Mucosa of rectum (tissue), 2 donors: Measurements from ENCODE around the gene ANKMY2.

Experiments
- H3K27ac ChIP-seq, 2 donors: one replicate each; pipeline ENCODE4 v1.7.0; 2013; ENCODE audit warnings: inconsistent platforms in 2 of 2, low read depth in 2 of 2, low read length in 2 of 2
- H3K27me3 ChIP-seq, 2 donors: one replicate each; pipeline ENCODE4 v1.7.0; 2013; ENCODE audit warnings: low read length in 2 of 2; ENCODE audit not compliant: control insufficient read depth in 2 of 2, insufficient read depth in 2 of 2
- H3K36me3 ChIP-seq, 2 donors: one replicate each; pipeline ENCODE4 v1.7.0; 2013; ENCODE audit warnings: low read length in 2 of 2; ENCODE audit not compliant: control insufficient read depth in 2 of 2, insufficient read depth in 2 of 2
- H3K4me1 ChIP-seq, 2 donors: one replicate each; pipeline ENCODE4 v1.7.0; 2013; ENCODE audit warnings: low read length in 2 of 2, mild to moderate bottlenecking in 1 of 2; ENCODE audit not compliant: control insufficient read depth in 2 of 2, insufficient read depth in 2 of 2
- H3K4me3 ChIP-seq, 2 donors: one replicate each; pipeline ENCODE4 v1.7.0; 2013; ENCODE audit warnings: low read length in 2 of 2
- H3K9ac ChIP-seq, 2 donors: one replicate each; pipeline ENCODE4 v1.7.0; 2013; ENCODE audit warnings: low read length in 2 of 2, low read depth in 1 of 2, mild to moderate bottlenecking in 1 of 2
- H3K9me3 ChIP-seq, 2 donors: one replicate each; pipeline ENCODE4 v1.7.0; 2013; ENCODE audit warnings: low read length in 2 of 2; ENCODE audit not compliant: control insufficient read depth in 2 of 2
- donor health status: healthy.
- donor health status: Normal muscosa, but diverticular disease.

ANKMY2 gene

DNA sequence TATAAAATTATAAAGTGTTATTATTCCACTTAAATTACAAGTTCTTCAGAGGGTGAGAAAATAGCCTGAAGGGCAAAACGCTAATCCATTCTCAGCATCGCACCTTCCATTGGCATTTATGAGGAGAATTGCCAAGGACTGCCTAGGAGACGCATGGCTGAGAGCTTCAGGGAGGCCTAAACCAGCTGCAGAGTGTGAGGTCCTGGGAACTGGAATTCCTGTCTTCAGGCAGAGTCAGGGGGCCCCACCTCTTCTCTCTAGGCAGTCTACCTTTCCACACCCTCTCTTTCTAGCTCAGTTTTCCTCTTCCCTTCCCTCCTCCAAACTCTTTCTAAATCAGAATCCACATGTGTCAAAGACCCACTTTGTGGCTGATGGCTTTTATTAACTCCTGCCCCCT lies 83.6 kb downstream of the ANKMY2 start:
- H3K9ac ChIP-seq, result no peak overlapping the region
- no peaks in the 10 kb centered on the region for H3K9me3 ChIP-seq
- H3K36me3 ChIP-seq, result no peaks in the 10 kb centered on the region
- no peaks in the 10 kb centered on the region for H3K4me1 ChIP-seq
- H3K27ac ChIP-seq, result no peak overlapping the region
- H3K4me3 ChIP-seq, result no peak overlapping the region
- no peaks in the 10 kb centered on the region for H3K27me3 ChIP-seq

- no peaks in the 10 kb centered on the region for H3K36me3 ChIP-seq
- H3K9ac ChIP-seq, result no peak overlapping the region
- H3K4me1 ChIP-seq, result no peaks in the 10 kb centered on the region
- no peak overlapping the region for H3K27ac ChIP-seq
- no peaks in the 10 kb centered on the region for H3K9me3 ChIP-seq
- no peak overlapping the region for H3K4me3 ChIP-seq
- no peaks in the 10 kb centered on the region for H3K27me3 ChIP-seq
Observed at GRCh38 chr7:16559497-16560179, 85.9 kb downstream of the ANKMY2 start.

DNA sequence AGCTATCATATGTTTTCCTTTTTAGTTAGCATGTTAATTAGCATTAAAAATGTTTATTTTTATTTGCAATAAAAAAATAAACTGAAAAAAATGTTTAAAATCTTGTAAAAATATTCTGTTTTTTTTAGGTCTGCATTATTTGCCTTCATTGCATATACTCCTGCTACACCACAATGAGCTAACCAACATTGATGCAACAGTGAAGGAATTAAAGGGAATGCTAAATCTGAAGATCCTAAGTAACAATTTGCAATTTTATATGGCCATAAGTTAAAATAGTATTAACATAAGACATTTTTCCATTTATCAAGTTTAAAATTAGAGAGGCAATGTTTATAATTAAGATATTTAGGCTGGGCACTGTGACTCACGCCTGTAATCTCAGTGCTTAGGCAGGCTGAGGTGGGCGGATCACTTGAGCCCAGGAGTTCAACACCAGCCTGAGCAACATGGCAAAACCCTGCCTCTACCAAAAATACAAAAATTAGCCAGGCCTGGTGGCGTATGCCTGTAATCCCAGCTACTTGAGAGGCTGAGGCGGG lies 86.7 kb downstream of the ANKMY2 start:
- no peaks in the 10 kb centered on the region for H3K4me1 ChIP-seq

DNA sequence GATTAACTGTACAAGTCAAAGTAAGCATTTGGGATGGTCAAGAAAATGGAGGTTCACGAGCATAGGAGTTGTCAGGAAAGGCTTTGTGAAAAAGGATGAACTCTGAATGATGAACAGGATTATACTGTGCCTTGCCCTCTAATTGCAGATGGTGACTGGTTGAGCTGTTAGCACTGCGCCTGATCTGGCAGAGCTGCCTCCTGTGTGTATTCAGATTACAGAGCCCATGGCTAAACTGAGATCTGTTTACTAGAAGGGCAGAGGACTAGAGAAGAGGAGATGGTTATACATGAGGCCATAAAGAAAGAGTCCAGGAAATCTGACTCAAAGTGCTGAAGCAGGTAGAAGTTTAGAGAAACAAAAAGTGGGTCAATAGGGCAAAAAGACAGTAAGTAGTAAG lies 89.2 kb downstream of the ANKMY2 start:
- no peaks in the 10 kb centered on the region for H3K36me3 ChIP-seq
- no peaks in the 10 kb centered on the region for H3K27me3 ChIP-seq
- no peak overlapping the region for H3K9ac ChIP-seq
- H3K4me3 ChIP-seq, result no peak overlapping the region
- H3K9me3 ChIP-seq, result no peaks in the 10 kb centered on the region
- no peak overlapping the region for H3K27ac ChIP-seq
- no peaks in the 10 kb centered on the region for H3K4me1 ChIP-seq

More for the DNA sequence above, 86.7 kb downstream of the ANKMY2 start:
- no peaks in the 10 kb centered on the region for H3K9me3 ChIP-seq
- no peaks in the 10 kb centered on the region for H3K36me3 ChIP-seq
- H3K27me3 ChIP-seq, result no peaks in the 10 kb centered on the region
- no peak overlapping the region for H3K4me3 ChIP-seq
- no peak overlapping the region for H3K27ac ChIP-seq
- no peak overlapping the region for H3K9ac ChIP-seq

DNA sequence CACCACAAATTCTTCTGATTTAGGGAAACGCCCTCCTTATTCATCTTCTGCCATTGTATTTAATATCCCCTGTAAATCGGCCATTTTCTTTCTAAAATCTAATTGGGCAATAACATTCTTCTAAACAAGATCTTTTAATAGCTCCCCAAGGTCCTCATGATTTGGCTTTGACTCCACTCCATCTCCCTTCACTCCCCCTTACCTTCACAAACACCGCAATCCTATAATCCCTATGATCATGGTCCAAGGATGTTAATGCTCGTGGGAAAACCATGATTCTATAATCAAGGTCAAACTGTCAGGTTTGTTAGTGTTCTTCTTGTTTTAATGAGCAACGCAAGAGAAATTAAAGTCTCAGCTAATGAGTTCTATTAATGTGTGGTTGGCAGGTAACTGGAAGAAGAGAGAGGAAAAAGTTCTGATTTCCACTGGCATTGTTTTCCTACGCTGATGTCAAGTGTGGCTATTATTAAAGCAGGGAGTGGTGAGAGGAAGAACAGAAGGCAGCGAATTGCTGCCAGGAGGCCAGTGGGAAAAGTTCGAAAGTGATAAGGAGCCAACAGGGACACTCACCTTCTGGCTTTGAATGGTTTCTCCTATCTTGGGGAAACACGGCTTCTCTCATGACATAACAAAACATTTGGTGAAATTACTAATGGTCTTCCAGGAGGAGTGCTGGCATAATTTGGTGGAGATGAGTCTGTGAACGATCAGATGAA lies 90.9 kb downstream of the ANKMY2 start:
- H3K9ac ChIP-seq, result no peak overlapping the region
- no peaks in the 10 kb centered on the region for H3K4me1 ChIP-seq
- no peaks in the 10 kb centered on the region for H3K9me3 ChIP-seq
- H3K4me3 ChIP-seq, result no peak overlapping the region
- no peaks in the 10 kb centered on the region for H3K27me3 ChIP-seq
- no peaks in the 10 kb centered on the region for H3K36me3 ChIP-seq
- H3K27ac ChIP-seq, result no peak overlapping the region

DNA sequence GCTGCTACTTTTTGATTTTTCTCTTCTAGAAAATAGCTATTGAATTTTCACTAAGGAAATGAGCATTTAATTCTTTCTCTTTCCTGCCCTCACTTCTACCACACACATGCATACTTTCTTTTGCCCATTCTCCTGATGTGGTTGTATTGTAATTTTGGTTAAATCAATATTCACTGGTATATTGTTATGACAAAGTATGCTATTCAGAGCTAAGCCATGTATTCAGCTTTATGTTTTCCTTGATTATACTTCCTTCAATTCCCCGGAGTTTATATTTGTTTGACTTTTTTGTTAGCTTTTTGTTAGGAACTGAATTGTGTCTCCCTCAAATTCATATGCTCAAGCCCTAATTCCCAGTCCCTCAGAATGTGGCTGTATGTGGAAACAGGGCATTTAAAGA lies 94.9 kb downstream of the ANKMY2 start:
- no peaks in the 10 kb centered on the region for H3K27me3 ChIP-seq
- no peak overlapping the region for H3K27ac ChIP-seq
- H3K9ac ChIP-seq, result no peak overlapping the region
- H3K36me3 ChIP-seq, result no peaks in the 10 kb centered on the region
- H3K4me1 ChIP-seq, result no peaks in the 10 kb centered on the region
- no peak overlapping the region for H3K4me3 ChIP-seq
- H3K9me3 ChIP-seq, result no peaks in the 10 kb centered on the region
